ENCODE measurements around the gene FTSJ3. TPM values are rescaled to one million over a fixed set of nuclear protein-coding genes. Genes with fewer than 3 reads are reported as not detected.
A peak's percentile ranks its signal among the peaks of the same experiment; 100 is the strongest.

The FTSJ3 gene
- total and polyA plus RNA-seq, 2 of the 13 experiments (the other 11 are each of a cell fraction or from before 2014, with no cell fraction given) = 26.0 to 64.2 TPM

DNA sequence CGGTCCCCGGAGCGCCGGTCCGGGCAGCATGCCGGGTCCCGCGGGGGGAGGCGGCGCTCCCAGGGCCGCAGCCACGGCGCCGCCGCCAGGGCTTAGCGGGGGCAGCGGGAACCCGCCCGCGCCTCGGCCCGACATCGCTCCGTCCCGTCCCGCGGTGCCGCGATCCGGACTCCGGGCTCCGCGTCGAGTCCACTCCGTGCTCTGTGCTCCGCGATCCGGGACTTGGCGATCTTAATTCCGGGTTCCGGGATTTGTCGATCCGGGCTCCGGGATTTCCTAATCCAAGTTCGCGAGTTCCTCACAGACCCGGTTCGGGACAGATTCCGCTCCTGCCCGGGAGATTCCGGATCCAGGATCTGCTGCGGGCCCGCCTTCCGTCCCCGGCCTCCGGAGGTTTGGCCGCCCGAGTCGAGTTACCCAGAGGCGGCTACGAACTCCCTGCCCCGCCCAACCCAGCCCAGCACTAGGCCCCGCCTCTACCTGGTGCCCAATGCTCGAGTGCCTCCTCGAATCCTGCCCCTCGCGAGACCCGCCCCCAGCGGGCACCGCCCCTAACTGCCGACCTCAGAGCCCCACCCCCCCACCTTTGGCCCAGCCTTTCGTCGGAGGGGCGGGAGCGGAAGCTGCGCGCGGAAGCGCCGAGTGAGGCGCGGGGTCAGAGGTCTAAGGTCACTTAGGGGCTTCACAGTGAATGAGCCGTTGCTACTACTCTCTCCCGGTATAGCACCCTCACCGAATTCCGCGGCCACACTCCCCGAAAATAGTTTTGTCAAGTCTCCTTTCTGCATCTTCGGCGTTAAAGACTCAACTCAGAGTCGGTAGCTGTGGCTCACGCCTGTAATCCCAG is 15.3 kb upstream of the FTSJ3 start, which contains the start of gene SMARCD2 (continued):
- TF ChIP-seq, protein P1, sequence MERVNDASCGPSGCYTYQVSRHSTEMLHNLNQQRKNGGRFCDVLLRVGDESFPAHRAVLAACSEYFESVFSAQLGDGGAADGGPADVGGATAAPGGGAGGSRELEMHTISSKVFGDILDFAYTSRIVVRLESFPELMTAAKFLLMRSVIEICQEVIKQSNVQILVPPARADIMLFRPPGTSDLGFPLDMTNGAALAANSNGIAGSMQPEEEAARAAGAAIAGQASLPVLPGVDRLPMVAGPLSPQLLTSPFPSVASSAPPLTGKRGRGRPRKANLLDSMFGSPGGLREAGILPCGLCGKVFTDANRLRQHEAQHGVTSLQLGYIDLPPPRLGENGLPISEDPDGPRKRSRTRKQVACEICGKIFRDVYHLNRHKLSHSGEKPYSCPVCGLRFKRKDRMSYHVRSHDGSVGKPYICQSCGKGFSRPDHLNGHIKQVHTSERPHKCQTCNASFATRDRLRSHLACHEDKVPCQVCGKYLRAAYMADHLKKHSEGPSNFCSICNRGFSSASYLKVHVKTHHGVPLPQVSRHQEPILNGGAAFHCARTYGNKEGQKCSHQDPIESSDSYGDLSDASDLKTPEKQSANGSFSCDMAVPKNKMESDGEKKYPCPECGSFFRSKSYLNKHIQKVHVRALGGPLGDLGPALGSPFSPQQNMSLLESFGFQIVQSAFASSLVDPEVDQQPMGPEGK (CRISPR knock-in tag; IDR thresholded peaks at IDR 0.05) = peak; percentile 84
- TF ChIP-seq, protein P2, sequence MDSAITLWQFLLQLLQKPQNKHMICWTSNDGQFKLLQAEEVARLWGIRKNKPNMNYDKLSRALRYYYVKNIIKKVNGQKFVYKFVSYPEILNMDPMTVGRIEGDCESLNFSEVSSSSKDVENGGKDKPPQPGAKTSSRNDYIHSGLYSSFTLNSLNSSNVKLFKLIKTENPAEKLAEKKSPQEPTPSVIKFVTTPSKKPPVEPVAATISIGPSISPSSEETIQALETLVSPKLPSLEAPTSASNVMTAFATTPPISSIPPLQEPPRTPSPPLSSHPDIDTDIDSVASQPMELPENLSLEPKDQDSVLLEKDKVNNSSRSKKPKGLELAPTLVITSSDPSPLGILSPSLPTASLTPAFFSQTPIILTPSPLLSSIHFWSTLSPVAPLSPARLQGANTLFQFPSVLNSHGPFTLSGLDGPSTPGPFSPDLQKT (CRISPR knock-in tag; IDR thresholded peaks at IDR 0.05; ENCODE audit: borderline replicate concordance) = peak; percentile 77; the same call in 1 of the 2 replicates
- peak; percentile 75; the same call in 1 of the 2 replicates for TF ChIP-seq KMT2A (CRISPR knock-in tag; IDR thresholded peaks at IDR 0.05)
- TF ChIP-seq ZNF672 (CRISPR knock-in tag; IDR thresholded peaks at IDR 0.05) = peak; percentile 97
- 0 out of 2 replicates have a peak, but pooled peaks have one; percentile 15 for TF ChIP-seq DNMT3B (CRISPR knock-in tag; conservative IDR thresholded peaks at IDR 0.05)
- no peak for TF ChIP-seq PLRG1 (conservative IDR thresholded peaks at IDR 0.05)

DNA sequence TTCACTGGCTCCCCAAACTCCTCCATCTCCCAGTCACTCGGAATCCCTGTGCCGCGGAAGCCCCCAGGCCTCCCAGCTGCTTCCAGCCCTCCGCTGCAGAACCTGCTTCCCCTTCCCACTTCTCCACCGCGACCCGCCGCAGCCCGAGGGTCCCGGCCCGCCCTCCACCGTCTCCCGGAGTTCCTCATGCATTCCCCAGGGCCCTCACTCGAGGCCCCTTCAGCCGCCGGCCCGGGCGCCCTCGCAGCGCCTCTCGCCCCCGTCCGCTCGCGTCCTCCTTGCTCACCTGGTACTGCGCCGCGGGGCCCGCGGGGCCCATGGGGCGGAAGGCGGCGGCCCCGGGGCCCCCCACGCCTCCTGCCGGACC is 14.7 kb upstream of the FTSJ3 start:
- H3K9ac ChIP-seq (ENCODE audit: insufficient read depth, low read depth, low read length) = peak overlapping the region; percentile 93
- under 1% methylated on average over 27 of the region's 36 CpGs for WGBS (ENCODE audit: low lambda C conversion rate)
- intact Hi-C loops (cut with micrococcal nuclease; ENCODE audit: unreplicated experiment) = loop anchor here (5.0 kb wide), 1 partner anchor 70 kb away; the partner anchor contains the start of genes CCDC47 and DDX42
- H3K4me3 ChIP-seq (replicated peaks in 1 of 3; ENCODE audit: insufficient read depth in 1 of 3, low read depth in 2 of 3, low read length in 3 of 3) = peak overlapping the region; percentile 85 to 98 (median 97)
- ATAC-seq (peak; percentile 33), FAIRE-seq (no peak), DNase-seq (ENCODE audit: low spot score) (no peak)
- H3K9me3 ChIP-seq (ENCODE audit: low read length) = no peaks in the 10 kb centered on the region
- CTCF ChIA-PET (ENCODE audit: low intra/inter-chr PET ratio, low total read pairs) = no interaction called here
- BruUV-seq (replicated peaks) = no TSS peak
- peaks cover 44% of the 10 kb centered on the region for H3K4me1 ChIP-seq (ENCODE audit: insufficient read depth, low read length)
- POLR2A ChIA-PET = interaction anchor here (2.7 to 4.4 kb wide), 3 partner anchors 10 to 68 kb away, joined by 30 to 37 read pairs (median 33); partner anchors contain the start of genes CCDC47, DDX42, FTSJ3 and PSMC5
- H3K79me2 ChIP-seq (ENCODE audit: insufficient read depth, low read length) = peaks cover 43% of the 10 kb centered on the region
- H3K36me3 ChIP-seq (replicated peaks in 1 of 2; ENCODE audit: control insufficient read depth in 1 of 2, insufficient read depth in 2 of 2, low read length in 2 of 2) = peaks cover 3 to 8% of the 10 kb centered on the region in 2 experiments; a peak in 4 of 5 replicates
- H2AFZ ChIP-seq (ENCODE audit: low read length) = no peak overlapping the region
- H3K4me2 ChIP-seq (ENCODE audit: low read depth, low read length) = peak overlapping the region; percentile 92
- in situ Hi-C loops (cut with HindIII; ENCODE audit: extremely low pct_ligation_motif_present, low pct_unique_long_range_greater_than_20kb) = loop anchor here (10.0 kb wide), 1 partner anchor 663 kb away; the partner anchor contains the start of genes CEP95 and DDX5
- peaks cover 10% of the 10 kb centered on the region; the same call in 1 of the 2 replicates for H4K20me1 ChIP-seq (ENCODE audit: insufficient read depth, low read length)
- H3K27me3 ChIP-seq (ENCODE audit: control insufficient read depth in 1 of 2, insufficient read depth in 2 of 2, low read length in 2 of 2) = no peaks in the 10 kb centered on the region; a peak in 1 of 5 replicates
- H3K27ac ChIP-seq (ENCODE audit: extremely low read length, insufficient read depth, low read length) = peak overlapping the region; percentile 92
- TF ChIP-seq ZFYVE20 (CRISPR knock-in tag; IDR thresholded peaks at IDR 0.05; ENCODE audit: borderline replicate concordance, low read depth) = no peak
- TF ChIP-seq ZNF235 (CRISPR knock-in tag; IDR thresholded peaks at IDR 0.05; ENCODE audit: borderline replicate concordance) = no peak; the same call in 1 of the 2 replicates
- no peak for TF ChIP-seq ZEB1 (IDR thresholded peaks at IDR 0.05; ENCODE audit: insufficient replicate concordance, low read depth)
- TF ChIP-seq FIP1L1 (IDR thresholded peaks at IDR 0.05; ENCODE audit: borderline replicate concordance, insufficient read depth, low read depth, low read length) = no peak
- TF ChIP-seq ZNF24 (IDR thresholded peaks at IDR 0.05) = no peak
- TF ChIP-seq SOX6 (IDR thresholded peaks at IDR 0.05) = no peak
- TF ChIP-seq SOX6 (CRISPR knock-in tag; IDR thresholded peaks at IDR 0.05) = no peak
- TF ChIP-seq KAT7 (CRISPR knock-in tag; IDR thresholded peaks at IDR 0.05; ENCODE audit: borderline replicate concordance) = 0 out of 2 replicates have a peak, but pooled peaks have one; percentile 5
- TF ChIP-seq GABPB1 (CRISPR knock-in tag; IDR thresholded peaks at IDR 0.05) = no peak
- no peak for TF ChIP-seq GPN1 (CRISPR knock-in tag; IDR thresholded peaks at IDR 0.05; ENCODE audit: borderline replicate concordance)
- no peak for TF ChIP-seq ZNF775 (CRISPR knock-in tag; IDR thresholded peaks at IDR 0.05; ENCODE audit: borderline replicate concordance)
- no peak for TF ChIP-seq ZNF780A (CRISPR knock-in tag; IDR thresholded peaks at IDR 0.05)
- no peak for TF ChIP-seq PRPF4 (IDR thresholded peaks at IDR 0.05; ENCODE audit: low read depth, low read length, poor library complexity, severe bottlenecking)
- TF ChIP-seq NFE2L1 (CRISPR knock-in tag; IDR thresholded peaks at IDR 0.05; ENCODE audit: borderline replicate concordance) = no peak

Measured in HepG2 (cell line).